OCI-LY7 (cell line): Measurements from ENCODE around the gene DYNLT4.

ENCODE experiments used
- EZH2phosphoT487 ChIP-seq: fragments of 200-600 bp; sonication (generic); IDR thresholded peaks from 2 replicates; pipeline ENCODE4 v1.6.1; 2018; ENCODE audit warnings: low read depth, borderline replicate concordance, mild to moderate bottlenecking, mixed run types, antibody characterized with exemption, low read length, moderate library complexity, mixed read lengths
- TF ChIP-seq, protein P1 (sequence below): fragments of 200-600 bp; sonication (generic); conservative IDR thresholded peaks from 2 replicates; pipeline ENCODE4 v1.5.1; 2014; ENCODE audit warnings: mild to moderate bottlenecking, antibody characterized with exemption, low read length, moderate library complexity, mixed read lengths

GRCh38 chr1:44798481-44799365, 8.4 kb downstream of the DYNLT4 start:
- TF ChIP-seq, protein P1, sequence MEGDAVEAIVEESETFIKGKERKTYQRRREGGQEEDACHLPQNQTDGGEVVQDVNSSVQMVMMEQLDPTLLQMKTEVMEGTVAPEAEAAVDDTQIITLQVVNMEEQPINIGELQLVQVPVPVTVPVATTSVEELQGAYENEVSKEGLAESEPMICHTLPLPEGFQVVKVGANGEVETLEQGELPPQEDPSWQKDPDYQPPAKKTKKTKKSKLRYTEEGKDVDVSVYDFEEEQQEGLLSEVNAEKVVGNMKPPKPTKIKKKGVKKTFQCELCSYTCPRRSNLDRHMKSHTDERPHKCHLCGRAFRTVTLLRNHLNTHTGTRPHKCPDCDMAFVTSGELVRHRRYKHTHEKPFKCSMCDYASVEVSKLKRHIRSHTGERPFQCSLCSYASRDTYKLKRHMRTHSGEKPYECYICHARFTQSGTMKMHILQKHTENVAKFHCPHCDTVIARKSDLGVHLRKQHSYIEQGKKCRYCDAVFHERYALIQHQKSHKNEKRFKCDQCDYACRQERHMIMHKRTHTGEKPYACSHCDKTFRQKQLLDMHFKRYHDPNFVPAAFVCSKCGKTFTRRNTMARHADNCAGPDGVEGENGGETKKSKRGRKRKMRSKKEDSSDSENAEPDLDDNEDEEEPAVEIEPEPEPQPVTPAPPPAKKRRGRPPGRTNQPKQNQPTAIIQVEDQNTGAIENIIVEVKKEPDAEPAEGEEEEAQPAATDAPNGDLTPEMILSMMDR, result no peak
- TF ChIP-seq EZH2phosphoT487, result no peak
